HG02642 (cell line): Measurements from ENCODE around the gene FSTL1.

ENCODE experiments used
- ATAC-seq: cut with Tn5 transposase; IDR thresholded peaks from one replicate; pipeline ENCODE4 v1.9.1; 2021; ENCODE audit warnings: mild to moderate bottlenecking; ENCODE audit not compliant: unreplicated experiment, poor library complexity

Gene FSTL1

DNA sequence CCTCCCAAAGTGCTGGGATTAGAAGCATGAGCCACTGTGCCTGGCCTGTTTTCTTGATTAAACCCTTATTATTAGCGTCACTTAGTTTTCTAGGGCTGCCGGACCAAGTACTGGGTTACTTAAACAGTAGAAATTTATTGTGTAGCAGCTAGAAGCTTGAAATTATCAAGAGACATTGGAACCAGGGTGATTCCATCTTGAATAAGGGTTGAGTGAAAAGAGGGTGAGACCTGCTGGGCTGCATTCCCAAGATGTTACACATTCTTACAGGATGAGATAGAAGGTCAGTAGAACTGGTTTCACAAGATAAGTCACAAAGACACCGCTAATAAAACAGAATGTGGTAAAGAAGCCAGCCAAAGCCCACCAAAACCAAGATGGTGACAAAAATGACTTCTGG is 18.6 kb upstream of the FSTL1 start:
- ATAC-seq: no peak

DNA sequence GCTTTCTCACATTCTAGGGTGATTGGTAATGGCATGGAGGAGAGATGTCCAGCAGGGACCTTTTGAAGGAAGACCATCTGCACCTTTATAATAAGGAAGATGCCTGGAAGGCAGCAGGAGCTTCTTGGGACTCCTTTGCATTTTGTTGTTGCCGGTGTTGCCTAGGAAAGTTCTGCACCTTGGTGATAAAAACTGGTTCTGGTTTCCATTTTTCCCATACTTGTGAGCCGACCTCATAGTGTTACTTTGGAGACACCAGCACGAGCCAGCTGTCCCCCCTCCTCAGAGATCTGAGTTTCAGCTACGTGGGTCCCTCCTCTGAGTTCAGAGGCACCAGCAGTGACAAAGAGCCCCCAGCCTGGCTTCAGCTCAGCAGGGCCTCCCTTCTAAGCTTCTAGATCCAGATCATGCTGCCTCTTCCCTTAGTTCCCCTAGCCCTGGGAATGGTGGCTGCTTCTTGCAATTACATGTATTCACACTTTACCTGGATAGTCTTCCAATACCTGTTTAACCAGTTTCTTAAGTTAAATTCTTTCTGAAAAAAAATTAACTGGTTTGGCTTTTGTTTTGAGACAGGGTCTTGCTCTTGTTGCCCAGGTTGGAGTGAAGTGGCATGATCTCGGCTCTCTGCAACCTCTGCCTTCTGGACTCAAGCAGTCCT is 18.0 kb upstream of the FSTL1 start:
- ATAC-seq: no peak

DNA sequence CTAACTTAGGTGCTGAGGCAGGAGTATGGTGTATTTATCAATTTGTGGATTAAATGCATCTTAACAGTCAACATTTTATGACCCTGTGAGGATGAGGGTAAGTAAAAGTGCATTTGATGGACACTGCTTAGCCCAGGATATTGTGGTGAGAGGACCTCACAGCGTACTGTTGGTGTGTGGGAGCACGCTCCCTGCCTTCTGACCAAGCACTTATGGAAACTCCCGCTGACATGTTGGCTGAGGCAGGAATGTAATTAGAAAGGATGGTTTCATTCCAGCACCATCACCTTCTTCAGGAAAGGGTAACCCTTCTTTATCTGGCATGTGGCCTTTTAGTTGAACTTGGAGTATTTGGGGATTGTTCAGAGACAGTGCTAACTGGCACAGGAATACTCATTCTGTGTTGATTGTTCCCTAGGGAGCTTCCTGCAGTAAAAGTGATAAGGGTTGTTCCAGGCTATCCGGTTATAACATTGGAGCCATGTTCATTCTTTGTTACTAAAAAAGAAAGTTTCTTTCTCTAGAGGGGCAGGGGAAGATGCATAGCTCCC is 11.7 kb upstream of the FSTL1 start:
- ATAC-seq: no peak

DNA sequence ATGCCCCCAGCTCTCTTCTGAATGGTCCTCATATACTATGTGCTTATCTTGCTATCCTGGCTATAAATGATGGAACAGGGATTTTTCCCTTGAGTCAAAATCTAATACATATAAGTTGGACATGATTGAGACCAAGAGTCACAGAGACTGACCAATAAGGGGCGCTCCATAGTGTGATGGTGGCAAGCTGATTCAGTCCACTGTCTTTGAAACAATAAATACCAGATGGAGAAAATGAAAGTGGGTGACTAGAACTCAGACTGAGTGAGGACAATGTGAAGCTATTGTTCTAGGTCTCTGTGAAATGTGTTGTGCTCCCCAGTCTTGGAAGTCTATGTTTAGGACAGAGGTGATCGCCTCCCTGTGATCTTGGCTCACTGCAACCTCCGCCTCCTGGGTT is 10.6 kb upstream of the FSTL1 start:
- ATAC-seq: no peak

DNA sequence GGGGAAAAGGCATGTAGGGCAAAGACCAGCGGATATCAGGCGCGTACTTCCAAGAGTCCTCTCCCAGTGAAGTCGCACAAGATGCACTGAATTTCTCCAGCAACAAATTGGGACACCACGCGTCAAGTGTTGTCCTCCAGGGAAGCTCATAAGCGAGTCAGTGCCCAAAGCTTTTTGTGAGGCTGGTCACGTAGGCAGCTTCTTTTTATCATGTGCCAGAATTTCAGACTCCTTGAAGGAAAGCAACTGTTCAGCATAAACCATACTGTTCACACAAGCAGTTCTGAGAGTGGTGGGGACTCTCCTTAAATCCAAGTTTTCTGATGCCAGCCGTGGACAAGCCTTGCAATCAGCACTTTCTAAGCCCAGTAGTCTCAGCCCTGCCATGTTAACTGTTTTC is 10.1 kb upstream of the FSTL1 start:
- no peak for ATAC-seq

DNA sequence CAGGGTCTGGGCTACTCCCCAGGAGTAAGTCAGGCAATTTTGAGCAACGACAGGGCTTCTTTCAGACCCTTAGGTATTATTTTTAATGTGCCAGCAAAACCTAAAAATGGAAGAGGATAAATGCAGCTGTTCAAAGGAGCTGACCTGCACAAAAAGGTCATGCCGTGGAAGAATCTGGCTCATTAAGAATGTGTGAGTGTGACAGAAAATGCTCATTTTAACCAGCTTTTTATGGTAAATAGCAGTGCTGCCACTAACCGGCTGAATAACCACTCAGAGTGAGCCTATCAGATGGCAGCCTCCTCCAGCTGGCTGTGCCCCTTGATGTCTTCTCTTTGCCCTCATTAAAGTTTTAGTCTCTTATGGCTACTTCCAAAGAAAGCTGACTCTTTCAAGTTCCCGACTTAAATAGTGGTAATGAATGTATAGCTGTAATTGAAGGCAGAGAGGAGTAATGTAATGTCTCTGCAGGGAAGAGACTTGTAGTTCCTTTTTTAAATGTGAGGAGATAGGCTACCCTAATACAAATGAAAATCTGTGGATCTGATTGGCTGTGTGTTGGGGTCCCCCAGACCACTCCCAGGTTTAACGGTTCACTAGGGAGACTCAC is 9.5 kb upstream of the FSTL1 start:
- no peak for ATAC-seq

DNA sequence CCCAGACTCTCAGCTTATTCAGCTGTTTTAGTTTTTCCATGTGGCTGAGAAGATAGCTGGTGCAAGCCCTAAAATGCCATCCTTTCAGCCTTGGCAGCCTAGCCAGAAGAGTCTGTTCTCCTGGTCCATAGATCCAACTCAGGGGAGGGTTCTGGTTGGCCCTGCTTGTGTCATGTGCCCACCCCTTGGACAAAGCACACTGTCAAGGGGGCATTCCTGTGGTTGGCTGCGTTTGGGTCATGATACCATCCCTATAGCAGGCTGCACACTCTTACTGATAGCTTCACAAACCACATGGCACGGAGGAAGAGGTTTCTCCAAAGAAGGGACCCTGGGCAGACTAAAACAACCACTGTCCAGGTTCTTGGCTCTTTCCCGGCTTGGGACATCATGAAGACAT is 8.4 kb upstream of the FSTL1 start:
- no peak for ATAC-seq

DNA sequence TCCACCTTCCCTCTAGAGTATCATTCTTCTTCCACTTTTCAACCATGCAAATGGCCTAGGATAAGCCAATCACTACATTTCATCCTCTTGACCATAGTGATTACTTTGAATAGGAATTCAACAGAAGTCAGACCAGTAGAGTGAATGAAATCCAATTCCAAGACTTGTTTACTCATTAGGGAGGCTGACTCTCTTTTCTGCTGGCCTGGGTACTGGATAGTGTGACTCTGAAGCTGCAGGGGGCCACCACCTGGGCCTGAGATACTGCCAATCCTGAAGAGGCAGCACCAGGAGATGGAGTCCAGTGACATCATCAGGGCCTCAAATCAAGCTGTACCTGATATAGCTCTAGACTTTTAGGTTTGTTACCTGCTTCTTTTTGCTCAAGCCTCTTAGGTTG is 7.0 kb upstream of the FSTL1 start:
- no peak for ATAC-seq

DNA sequence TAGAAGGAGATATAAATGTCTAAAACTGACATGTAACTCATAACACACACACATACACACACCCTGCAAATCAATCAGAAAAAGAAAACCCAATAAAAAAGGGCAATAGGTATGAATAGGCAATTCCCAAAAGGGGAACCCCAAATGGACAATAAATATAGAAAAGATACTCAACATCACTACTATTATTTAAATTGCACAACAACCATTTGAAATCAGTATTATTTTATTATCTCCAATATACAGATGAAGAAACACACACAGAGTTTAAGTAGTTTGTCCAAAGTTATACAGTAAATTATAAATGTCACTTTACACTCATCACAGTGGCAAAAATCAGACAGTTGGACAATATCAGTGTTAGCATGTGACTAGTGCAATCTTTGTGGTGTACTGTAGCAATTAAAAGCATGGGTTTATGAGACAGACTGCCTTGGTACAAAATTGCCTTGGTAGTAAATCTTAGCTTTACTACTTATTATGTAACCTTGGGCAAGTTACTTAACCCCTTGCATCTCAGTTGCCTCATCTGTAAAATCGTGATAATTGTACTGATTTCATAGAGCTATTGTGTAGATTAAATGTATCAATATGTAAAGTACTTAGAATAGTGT is 3.4 kb upstream of the FSTL1 start:
- no peak for ATAC-seq

DNA sequence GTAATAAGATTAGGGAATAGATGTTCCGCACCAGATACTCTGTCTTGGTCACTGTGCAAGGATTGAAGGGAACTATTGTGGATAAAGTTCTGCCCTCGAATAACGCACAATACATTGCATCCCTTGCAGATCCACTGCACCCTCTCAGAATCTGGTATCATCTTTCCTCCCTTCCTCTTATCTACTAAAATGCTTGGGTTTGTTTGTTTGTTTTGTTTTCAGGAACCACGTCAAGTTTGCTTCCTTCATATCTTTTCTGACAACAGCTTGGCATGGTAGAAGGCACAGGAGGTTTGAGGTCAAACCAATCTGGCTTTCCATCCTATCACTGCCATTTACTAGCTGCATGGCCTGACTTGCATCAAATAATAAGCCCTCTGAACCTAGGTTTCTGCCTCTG is 2.0 kb upstream of the FSTL1 start:
- no peak for ATAC-seq

DNA sequence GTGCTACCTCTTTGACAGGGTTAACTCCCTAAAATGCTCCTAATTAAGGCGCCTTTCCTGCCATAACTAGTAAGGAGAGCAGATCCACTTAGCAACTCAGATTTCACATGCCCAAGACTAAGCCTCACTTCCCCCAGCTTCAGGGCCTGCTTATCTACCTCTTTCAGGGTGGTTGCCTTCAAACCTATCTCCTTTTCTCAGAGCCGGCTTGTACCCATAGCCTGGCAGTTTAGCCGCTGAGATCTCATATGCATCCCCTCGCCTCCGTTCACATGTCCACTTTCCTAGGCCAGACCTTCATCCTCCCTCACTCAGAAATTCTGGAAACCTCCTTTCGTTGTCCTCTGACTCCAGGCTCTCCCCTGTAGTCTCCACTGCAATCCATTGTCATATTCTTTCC is 1.0 kb upstream of the FSTL1 start:
- no peak for ATAC-seq

DNA sequence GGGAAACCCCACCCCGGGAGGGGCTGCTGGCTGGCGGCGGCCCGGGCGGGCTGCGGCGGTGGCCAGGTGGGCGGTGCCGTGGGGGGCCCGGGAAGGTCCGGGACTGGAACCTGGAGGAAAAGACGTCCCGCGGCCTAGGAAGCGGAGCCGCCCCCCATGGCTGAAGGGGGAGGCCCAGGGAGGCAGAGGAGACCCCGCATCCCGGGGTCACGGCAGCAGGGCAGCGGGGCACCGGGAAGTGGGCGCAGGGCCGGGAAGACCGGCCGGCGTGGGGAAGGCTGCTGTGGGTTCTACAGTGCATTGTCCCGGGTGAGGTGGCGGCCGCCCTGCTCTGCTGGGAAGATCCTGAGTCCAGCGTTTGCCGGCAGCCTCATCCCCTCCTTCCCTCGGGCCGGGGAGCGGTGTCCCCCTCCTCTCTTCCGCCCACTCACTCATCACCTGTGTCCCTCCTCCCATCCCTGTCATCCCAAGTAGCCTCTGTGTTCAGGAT is 525 bp upstream of the FSTL1 start:
- no peak for ATAC-seq

DNA sequence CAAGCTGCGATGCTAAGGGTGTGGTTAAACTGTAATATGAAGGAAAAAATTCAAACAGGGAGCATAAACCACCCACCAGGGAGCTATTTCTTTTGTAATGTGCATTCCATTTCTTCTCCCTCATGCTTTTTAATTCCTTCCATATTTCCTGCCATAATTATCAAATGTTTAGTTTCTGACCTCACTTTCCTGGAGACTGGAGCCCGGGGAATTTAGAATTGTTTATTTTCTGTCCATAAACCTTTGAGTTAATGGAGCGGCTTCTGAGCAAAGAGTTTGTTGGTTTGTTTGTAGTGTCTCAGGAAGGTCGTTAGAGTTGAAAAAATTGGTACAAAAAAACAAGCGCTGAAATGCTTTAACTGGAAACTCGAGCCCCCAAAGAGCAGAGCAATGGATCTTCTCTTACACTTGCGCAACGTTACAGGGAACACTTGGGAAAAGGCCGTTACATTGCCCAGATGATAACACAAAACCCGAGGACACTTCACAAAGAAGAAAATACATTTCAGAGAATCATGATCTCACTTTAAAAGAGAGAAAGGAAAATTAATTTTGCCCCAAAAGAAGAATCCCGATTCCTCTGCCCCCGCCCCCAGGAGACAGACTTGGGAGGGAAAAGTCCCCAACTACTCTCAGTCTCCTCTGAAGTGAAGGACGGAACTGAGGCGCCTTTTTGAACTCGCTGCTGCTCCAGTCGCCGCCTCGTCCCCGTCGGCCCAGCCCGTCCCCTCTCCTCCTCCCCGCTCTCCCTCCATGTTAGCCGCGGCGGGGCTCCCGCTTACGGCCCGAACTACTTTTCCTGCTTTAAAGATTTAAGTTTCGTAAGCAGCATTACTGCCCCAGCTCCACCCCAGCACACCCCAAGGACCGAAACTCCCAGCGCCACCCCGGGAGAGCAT is 842 bp downstream of the FSTL1 start:
- peak; percentile 75 for ATAC-seq

DNA sequence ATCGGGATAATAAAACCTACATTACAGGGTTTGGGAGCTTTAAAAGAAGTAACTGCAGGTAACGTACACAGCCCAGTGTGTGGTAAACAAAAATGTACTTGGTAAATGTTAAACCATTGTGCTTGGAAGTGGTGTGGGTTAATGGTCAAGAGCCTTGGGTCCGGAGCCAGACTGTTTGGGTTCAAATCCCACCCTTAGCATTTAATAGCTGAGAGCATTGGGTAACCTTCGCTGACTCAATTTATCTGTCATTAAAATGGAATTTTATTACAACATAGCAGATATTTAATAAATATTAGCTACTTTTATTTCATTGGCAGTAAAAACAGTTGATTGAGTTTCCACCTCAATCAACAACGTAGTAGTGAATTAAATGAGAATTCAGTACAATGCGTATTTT is 1.5 kb downstream of the FSTL1 start:
- ATAC-seq: no peak

DNA sequence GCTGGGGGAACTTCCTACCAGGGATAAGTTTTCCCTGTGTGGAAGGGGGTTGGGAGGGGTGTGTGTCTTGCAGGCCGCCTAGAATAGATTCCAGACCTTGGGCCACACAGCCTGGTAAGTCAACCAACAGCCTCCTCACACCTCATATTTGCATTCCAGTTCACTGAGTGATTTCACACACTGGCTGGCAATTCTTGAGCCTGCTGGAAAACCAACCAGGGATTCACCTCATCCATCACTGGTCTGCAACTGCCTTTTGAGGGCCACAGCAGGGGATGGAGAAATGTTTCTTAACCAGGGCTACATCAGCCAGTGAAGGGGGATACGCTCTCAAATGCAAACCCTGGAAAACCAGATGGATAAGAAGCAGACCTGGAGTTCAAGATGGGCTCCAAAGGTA is 2.0 kb downstream of the FSTL1 start:
- ATAC-seq: no peak

DNA sequence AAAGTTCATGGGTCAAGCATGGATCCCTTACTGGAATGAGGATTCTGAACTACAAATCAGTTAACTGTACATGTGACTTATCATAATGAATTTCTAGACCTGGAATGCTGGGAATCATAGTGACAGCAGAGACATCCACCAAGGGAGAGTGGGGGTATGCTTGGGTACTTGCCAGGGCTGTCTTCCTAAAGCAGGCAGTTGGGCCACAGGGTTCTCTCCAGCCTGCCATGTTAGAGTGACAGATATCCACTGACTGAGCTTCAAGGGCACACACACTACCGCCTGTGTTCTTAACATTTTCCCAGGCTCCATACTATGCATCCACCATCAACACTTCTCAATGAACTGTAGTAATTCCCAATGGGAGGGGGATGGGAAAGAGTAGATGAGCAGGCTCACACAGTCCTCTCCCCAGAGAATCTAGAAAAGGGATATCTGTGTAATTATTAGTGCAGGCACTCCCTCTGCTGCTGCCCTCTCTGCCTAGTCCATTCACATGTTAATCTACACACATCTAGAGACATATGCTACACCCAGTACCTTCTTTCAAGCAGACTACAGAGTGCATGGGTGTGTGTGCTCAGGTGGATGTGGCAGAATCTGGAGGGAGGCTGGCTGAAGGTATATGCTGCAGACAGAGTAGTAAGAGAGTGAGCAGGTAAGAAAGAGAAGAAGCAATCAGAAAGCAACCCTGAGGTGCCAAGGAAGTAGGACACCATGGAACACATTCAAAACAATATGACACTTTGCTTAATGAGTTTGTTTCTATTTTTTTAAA is 3.7 kb downstream of the FSTL1 start:
- no peak for ATAC-seq

DNA sequence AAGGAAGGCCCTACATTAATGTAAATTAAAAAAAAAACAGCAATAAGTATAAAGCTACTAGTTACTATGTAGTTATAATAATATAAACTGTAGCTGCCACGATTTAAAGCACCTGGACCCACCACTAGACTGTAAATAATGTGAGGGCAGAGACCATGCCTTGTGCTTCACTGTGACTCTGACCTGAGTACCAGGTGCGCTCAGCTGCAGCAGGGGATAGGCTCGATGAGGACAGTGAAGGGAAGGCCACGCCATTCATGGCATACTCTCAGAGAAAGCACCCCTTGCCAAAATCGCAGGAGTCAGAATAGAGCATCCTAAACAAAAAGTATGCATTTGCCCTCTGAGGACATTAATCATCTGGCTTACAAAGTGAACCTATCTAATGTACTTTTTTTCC is 5.1 kb downstream of the FSTL1 start:
- no peak for ATAC-seq

DNA sequence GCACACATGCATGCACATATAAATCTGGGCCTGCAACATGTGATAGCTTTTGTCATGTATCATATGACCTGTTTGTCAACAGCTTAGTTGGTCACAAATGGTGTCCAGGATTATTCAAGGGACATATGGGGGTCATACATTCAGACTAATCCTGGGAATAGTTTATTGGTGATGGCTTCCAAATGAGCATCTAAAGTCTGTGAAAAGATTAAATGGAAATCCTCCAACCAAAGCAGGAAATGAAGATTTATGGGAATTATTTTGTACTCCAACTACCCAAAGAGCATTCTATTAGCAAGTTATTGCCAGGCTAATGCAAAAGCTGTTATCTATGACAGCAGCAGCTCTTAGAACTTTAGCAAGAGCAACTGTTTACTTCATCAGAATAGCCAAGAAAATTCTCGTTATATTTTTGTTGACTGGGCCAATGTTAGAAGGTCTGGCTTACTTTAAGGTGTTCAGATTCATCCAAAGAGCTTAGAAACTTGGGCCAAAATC is 7.1 kb downstream of the FSTL1 start:
- no peak for ATAC-seq

DNA sequence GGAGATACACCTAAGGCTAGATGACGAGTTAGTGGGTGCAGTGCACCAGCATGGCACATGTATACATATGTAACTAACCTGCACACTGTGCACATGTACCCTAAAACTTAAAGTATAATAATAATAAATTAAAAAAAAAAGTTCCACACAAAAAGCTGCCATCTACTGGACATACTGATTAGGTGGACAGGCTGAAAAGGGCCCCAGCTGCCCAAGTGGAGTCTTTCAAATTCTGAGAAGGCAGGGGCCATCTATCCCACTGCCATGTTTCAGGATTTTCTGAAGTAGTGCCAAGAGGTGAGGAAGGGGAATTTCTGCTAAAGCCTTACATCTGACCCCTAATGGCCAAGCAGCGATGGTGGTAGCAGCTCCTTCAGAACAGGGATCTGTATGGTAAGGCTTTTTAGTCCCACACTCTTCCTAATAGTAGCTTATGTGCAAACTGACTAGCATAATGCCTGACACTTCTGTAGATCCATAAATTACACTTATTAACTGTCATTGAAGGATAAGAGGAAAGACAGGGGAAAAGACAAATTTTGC is 7.7 kb downstream of the FSTL1 start:
- ATAC-seq: no peak
